H9 (cell line): ENCODE results near the gene CD163L1. TPM values are rescaled to one million over a fixed set of nuclear protein-coding genes. Genes with fewer than 3 reads are reported as not detected.

Source experiments
- DNase-seq: peaks from one replicate; pipeline ENCODE4 v3.0.0-alpha.2; 2017
- H2AFZ ChIP-seq: one replicate; pipeline ENCODE4 v1.6.1; 2013; ENCODE audit warnings: mild to moderate bottlenecking, low read length, control low read depth, moderate library complexity
- H2AK5ac ChIP-seq: 2 replicates; pipeline ENCODE4 v1.6.1; 2013; ENCODE audit warnings: low read length, control low read depth, mixed read lengths; ENCODE audit not compliant: insufficient read length
- H2BK120ac ChIP-seq: one replicate; pipeline ENCODE4 v1.6.1; 2013; ENCODE audit warnings: low read depth, mild to moderate bottlenecking, low read length, control low read depth, inconsistent platforms; ENCODE audit not compliant: poor library complexity, severe bottlenecking
- H2BK12ac ChIP-seq: 2 replicates; pipeline ENCODE4 v1.6.1; 2013; ENCODE audit warnings: low read length, control low read depth, mixed read lengths, low read depth; ENCODE audit not compliant: insufficient read length
- H2BK15ac ChIP-seq: 2 replicates; pipeline ENCODE4 v1.6.1; 2013; ENCODE audit warnings: low read depth, low read length, control low read depth
- H2BK20ac ChIP-seq: one replicate; pipeline ENCODE4 v1.6.1; 2013; ENCODE audit warnings: low read depth, mild to moderate bottlenecking, low read length, control low read depth, inconsistent platforms; ENCODE audit not compliant: poor library complexity, severe bottlenecking
- H2BK5ac ChIP-seq: 2 replicates; pipeline ENCODE4 v1.6.1; 2013; ENCODE audit warnings: low read length, control low read depth, mixed read lengths; ENCODE audit not compliant: insufficient read length
- H3K14ac ChIP-seq: 2 replicates; pipeline ENCODE4 v1.6.1; 2013; ENCODE audit warnings: low read length, control low read depth; ENCODE audit not compliant: insufficient read depth
- H3K18ac ChIP-seq: 2 replicates; pipeline ENCODE4 v1.6.1; 2013; ENCODE audit warnings: low read depth, mild to moderate bottlenecking, mixed read lengths, low read length, control low read depth; ENCODE audit not compliant: insufficient read length
- H3K23ac ChIP-seq: 2 replicates; pipeline ENCODE4 v1.6.1; 2013; ENCODE audit warnings: low read length, control low read depth, mixed read lengths, low read depth; ENCODE audit not compliant: insufficient read length
- H3K23me2 ChIP-seq: 2 replicates; pipeline ENCODE4 v1.6.1; 2013; ENCODE audit warnings: low read depth, mild to moderate bottlenecking, mixed read lengths, low read length, control low read depth; ENCODE audit not compliant: insufficient read length, poor library complexity, severe bottlenecking
- H3K27ac ChIP-seq: 2 replicates; pipeline ENCODE4 v1.5.1; 2013; ENCODE audit warnings: low read length, control low read depth, mixed read lengths, low read depth; ENCODE audit not compliant: insufficient read length
- H3K27me3 ChIP-seq: 2 replicates; pipeline ENCODE4 v1.6.1; 2013; ENCODE audit warnings: low read length, control low read depth, inconsistent platforms; ENCODE audit not compliant: insufficient read depth
- H3K4ac ChIP-seq: 2 replicates; pipeline ENCODE4 v1.6.1; 2013; ENCODE audit warnings: low read depth, mild to moderate bottlenecking, control low read depth, inconsistent platforms, low read length, moderate library complexity
- H3K4me1 ChIP-seq: 2 replicates; pipeline ENCODE4 v1.6.1; 2013; ENCODE audit warnings: low read length, control low read depth, inconsistent platforms; ENCODE audit not compliant: insufficient read depth
- H3K4me2 ChIP-seq: 2 replicates; pipeline ENCODE4 v1.6.1; 2013; ENCODE audit warnings: low read length, control low read depth, mixed read lengths; ENCODE audit not compliant: insufficient read length, insufficient read depth
- H3K56ac ChIP-seq: 2 replicates; pipeline ENCODE4 v1.6.1; 2013; ENCODE audit warnings: low read depth, mild to moderate bottlenecking, mixed read lengths, low read length, control low read depth; ENCODE audit not compliant: insufficient read length
- H3K79me1 ChIP-seq: 2 replicates; pipeline ENCODE4 v1.6.1; 2013; ENCODE audit warnings: low read depth, mild to moderate bottlenecking, moderate library complexity, low read length, control low read depth, inconsistent platforms; ENCODE audit not compliant: insufficient read depth, poor library complexity, severe bottlenecking
- H3K79me2 ChIP-seq: 2 replicates; pipeline ENCODE4 v1.6.1; 2013; ENCODE audit warnings: low read length, control low read depth, inconsistent platforms; ENCODE audit not compliant: insufficient read depth
- H3K9ac ChIP-seq: 2 replicates; pipeline ENCODE4 v1.6.1; 2013; ENCODE audit warnings: low read length, control low read depth, mixed read lengths; ENCODE audit not compliant: insufficient read length; ENCODE audit errors: extremely low read depth
- H3K9me3 ChIP-seq: one replicate; pipeline ENCODE4 v1.6.1; 2013; ENCODE audit warnings: low read depth, low read length, inconsistent platforms; ENCODE audit not compliant: control insufficient read depth
- H3T11ph ChIP-seq: one replicate; pipeline ENCODE4 v1.6.1; 2013; ENCODE audit warnings: mild to moderate bottlenecking, low read length, control low read depth, inconsistent platforms
- H4K20me1 ChIP-seq: one replicate; pipeline ENCODE4 v1.6.1; 2013; ENCODE audit not compliant: control insufficient read depth, insufficient read length, insufficient read depth
- H4K5ac ChIP-seq: 2 replicates; pipeline ENCODE4 v1.6.1; 2013; ENCODE audit warnings: low read depth, mild to moderate bottlenecking, mixed read lengths, low read length, control low read depth; ENCODE audit not compliant: insufficient read length
- H4K8ac ChIP-seq: replicated peaks from 2 replicates; pipeline ENCODE4 v1.6.1; 2013; ENCODE audit warnings: low read length, control low read depth, mixed read lengths, low read depth; ENCODE audit not compliant: insufficient read length
- H4K91ac ChIP-seq: 2 replicates; pipeline ENCODE4 v1.6.1; 2013; ENCODE audit warnings: low read depth, mild to moderate bottlenecking, moderate library complexity, mixed read lengths, low read length, control low read depth; ENCODE audit not compliant: insufficient read length
- H3K27ac Mint-ChIP-seq, 3 experiments: 2 replicates in 2 of 3; 3 replicates in 1 of 3; pipeline ENCODE4 v1.8.0; 2020 to 2021; ENCODE audit warnings: mixed read lengths in 3 of 3, mild to moderate bottlenecking in 1 of 3, moderate library complexity in 1 of 3
- H3K27me3 Mint-ChIP-seq: 2 replicates; pipeline ENCODE4 v1.8.0; 2021; ENCODE audit warnings: low read depth, mild to moderate bottlenecking, moderate library complexity, mixed read lengths
- H3K36me3 Mint-ChIP-seq, 3 experiments: 2 replicates in 2 of 3; 3 replicates in 1 of 3; pipeline ENCODE4 v1.8.0; 2020 to 2021; ENCODE audit warnings: low read depth in 3 of 3, mixed read lengths in 3 of 3; ENCODE audit not compliant: insufficient read depth in 1 of 3
- H3K4me1 Mint-ChIP-seq, 2 experiments: 2 replicates each; pipeline ENCODE4 v1.8.0; 2020; ENCODE audit warnings: mixed read lengths in 2 of 2
- H3K4me3 Mint-ChIP-seq, 2 experiments: 2 replicates in 1 of 2; 3 replicates in 1 of 2; pipeline ENCODE4 v1.8.0; 2020 to 2021; ENCODE audit warnings: mild to moderate bottlenecking in 2 of 2, mixed read lengths in 2 of 2, moderate library complexity in 1 of 2
- H3K9me3 Mint-ChIP-seq, 2 experiments: 2 replicates in 1 of 2; 3 replicates in 1 of 2; pipeline ENCODE4 v1.8.0; 2020; ENCODE audit warnings: mild to moderate bottlenecking in 2 of 2, mixed read lengths in 2 of 2, moderate library complexity in 1 of 2
- WGBS: extraction: QIAGEN DNeasy Blood & Tissue Kit; methylation state at CpG from one replicate; pipeline ENCODE4 v1.1.7; 2013; ENCODE audit warnings: missing lambda C conversion rate, low lambda C conversion rate, mixed read lengths; ENCODE audit not compliant: insufficient read length; ENCODE audit errors: extremely low coverage; 5-methylcytosine and 5-hydroxymethylcytosine counted together
- total RNA-seq: library from RNA; stranded (reverse); gene quantifications from 2 replicates; pipeline ENCODE4 v1.2.1, GENCODE V29; 2021
- TF ChIP-seq, protein P1 (sequence below): fragments of 200-600 bp; sonication (generic); conservative IDR thresholded peaks from 3 replicates; pipeline ENCODE4 v1.8.0; 2021; ENCODE audit warnings: antibody characterized with exemption, mild to moderate bottlenecking

The CD163L1 gene
- total RNA-seq, 1 experiment from 2014 or later, result 0.39 TPM

DNA sequence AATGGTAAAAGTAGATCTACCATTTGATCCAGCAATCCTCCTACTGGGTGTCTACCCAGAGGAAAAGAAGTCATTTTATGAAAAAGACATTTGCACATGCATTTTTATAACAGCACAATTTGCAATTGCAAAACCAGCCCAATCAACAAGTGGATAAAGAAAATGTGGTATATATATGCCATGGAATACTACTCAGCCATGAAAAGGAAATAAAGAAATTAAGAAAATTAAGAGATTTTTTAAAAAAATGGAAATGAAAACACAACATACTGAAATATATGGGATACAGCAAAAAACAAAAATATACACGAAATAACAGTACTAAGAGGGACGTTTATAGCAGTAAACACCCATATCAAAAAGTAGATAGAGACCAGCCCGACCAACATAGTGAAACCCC is 81.2 kb downstream of the CD163L1 start:
- Histone ChIP-seq H3K4ac (no peak overlapping the region), H2AFZ (no peak overlapping the region), H3K79me2 (no peaks in the 10 kb centered on the region), H3K23ac (no peak overlapping the region), H2BK5ac (no peak overlapping the region), H2BK12ac (no peak overlapping the region), H2BK20ac (no peak overlapping the region), H2BK15ac (no peak overlapping the region), H2AK5ac (no peak overlapping the region), H4K20me1 (no peaks in the 10 kb centered on the region), H3K23me2 (no peaks in the 10 kb centered on the region), H3K79me1 (no peaks in the 10 kb centered on the region), H3K9me3 (no peaks in the 10 kb centered on the region), H3K56ac (no peak overlapping the region), H3K4me1 (no peaks in the 10 kb centered on the region), H3K9ac (no peak overlapping the region), H4K91ac (no peak overlapping the region), H4K8ac (no peak overlapping the region), H4K5ac (no peak overlapping the region), H3K14ac (no peak overlapping the region), H3K18ac (no peak overlapping the region), H3K4me2 (no peak overlapping the region), H3T11ph (no peak overlapping the region), H3K27me3 (no peaks in the 10 kb centered on the region), H2BK120ac (no peak overlapping the region), H3K27ac (no peak overlapping the region)
- Mint-ChIP-seq H3K27ac (no peak overlapping the region), H3K9me3 (peaks cover 6 to 9% of the 10 kb centered on the region in 2 experiments; a peak in 2 of 5 replicates), H3K4me1 (peaks cover 0 to 11% of the 10 kb centered on the region in 2 experiments; a peak in 2 of 4 replicates), H3K36me3 (peaks cover 0 to 3% (median 0%) of the 10 kb centered on the region in 3 experiments; a peak in 1 of 7 replicates), H3K27me3 (no peaks in the 10 kb centered on the region), H3K4me3 (no peak overlapping the region)
- TF ChIP-seq, protein P1, sequence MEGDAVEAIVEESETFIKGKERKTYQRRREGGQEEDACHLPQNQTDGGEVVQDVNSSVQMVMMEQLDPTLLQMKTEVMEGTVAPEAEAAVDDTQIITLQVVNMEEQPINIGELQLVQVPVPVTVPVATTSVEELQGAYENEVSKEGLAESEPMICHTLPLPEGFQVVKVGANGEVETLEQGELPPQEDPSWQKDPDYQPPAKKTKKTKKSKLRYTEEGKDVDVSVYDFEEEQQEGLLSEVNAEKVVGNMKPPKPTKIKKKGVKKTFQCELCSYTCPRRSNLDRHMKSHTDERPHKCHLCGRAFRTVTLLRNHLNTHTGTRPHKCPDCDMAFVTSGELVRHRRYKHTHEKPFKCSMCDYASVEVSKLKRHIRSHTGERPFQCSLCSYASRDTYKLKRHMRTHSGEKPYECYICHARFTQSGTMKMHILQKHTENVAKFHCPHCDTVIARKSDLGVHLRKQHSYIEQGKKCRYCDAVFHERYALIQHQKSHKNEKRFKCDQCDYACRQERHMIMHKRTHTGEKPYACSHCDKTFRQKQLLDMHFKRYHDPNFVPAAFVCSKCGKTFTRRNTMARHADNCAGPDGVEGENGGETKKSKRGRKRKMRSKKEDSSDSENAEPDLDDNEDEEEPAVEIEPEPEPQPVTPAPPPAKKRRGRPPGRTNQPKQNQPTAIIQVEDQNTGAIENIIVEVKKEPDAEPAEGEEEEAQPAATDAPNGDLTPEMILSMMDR, result no peak
- no peak for DNase-seq
- no CpG with 5 or more reads among the region's 3 CpGs for WGBS
